Suprapubic skin (tissue), 3 donors: ENCODE results near the gene MYH7.

Source experiments
- CTCF ChIP-seq, 2 donors: fragments of 200-600 bp in 1 of 2; fragments of 450-650 bp in 1 of 2; sonication (generic) in 1 of 2; IDR thresholded peaks; one replicate each; pipeline ENCODE4 v1.5.1; 2016 to 2019; ENCODE audit warnings: antibody characterized with exemption in 2 of 2, mild to moderate bottlenecking in 1 of 2, moderate library complexity in 1 of 2
- POLR2AphosphoS5 ChIP-seq, 3 donors: sonication (generic); formaldehyde crosslinking; IDR thresholded peaks; one replicate each; pipeline ENCODE4 v1.6.1; 2017; ENCODE audit warnings: antibody characterized with exemption in 3 of 3

DNA sequence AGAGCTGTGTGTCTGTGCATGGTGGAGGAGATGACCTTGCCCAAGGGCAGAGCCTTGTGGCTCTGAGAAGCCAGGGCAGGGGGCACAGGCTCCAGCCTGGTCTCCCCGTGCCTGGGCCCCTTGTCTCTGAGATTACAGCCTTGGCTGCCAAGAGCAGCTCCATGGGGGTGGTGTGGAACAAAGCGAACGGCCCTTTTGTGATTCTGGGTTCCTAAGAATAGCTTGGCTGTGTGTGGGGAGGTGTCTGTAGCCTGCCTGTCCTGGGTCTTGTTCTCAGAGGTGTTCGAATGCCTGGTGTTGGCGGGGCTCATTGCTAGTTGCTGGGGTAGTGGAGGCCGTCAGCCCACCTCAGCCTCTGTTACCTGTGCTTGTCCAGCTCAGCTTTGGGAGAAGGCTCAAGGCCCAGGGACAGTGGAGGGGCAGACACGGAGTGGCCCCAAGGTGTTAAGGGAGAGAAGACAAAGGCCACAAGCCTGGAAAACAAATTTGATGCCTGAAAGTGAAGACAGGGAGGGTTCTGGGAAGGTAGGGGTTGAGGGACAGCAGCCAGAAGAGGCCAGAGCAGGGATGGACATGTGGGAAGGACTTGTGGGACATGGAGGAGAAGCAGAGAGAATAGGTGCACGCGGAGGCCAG lies 7.4 kb upstream of the MYH7 start:
- TF ChIP-seq CTCF (IDR thresholded peaks at IDR 0.05) (no peak), POLR2AphosphoS5 (IDR thresholded peaks at IDR 0.05) (no peak)
